GM12875 (cell line): Measurements from ENCODE around the gene WDR54.

Source experiments
- H3K4me3 ChIP-seq: one replicate; pipeline ENCODE4 v1.5.1; 2011; ENCODE audit warnings: low read depth, low read length, control low read depth
- TF ChIP-seq, protein P1 (sequence below): IDR thresholded peaks from 2 replicates; pipeline ENCODE4 v1.5.1; 2011; ENCODE audit warnings: low read depth, mild to moderate bottlenecking, control low read depth, inconsistent platforms, low read length, moderate library complexity, borderline replicate concordance; ENCODE audit not compliant: insufficient read depth

The WDR54 gene

DNA sequence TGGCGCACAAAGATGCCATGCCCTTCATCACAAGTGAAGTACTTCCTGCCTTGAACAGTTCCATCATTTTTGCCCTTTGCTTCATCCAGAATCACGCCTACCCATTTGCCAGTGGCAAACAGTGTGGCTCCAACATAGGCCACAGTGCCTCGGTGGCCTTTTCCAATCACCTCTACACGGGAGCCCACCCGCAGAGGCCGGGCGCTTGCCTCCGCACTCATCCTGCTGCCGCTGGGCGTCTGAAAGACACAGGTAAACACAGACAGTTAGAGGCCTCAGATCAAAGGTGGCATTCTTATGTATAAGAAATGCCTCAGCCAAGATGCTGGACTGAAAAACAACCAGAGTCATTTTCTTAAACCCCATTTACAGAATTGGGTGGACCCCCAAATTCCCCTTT, 43.5 kb upstream of the WDR54 start:
- H3K4me3 ChIP-seq, result no peak overlapping the region
- TF ChIP-seq, protein P1, sequence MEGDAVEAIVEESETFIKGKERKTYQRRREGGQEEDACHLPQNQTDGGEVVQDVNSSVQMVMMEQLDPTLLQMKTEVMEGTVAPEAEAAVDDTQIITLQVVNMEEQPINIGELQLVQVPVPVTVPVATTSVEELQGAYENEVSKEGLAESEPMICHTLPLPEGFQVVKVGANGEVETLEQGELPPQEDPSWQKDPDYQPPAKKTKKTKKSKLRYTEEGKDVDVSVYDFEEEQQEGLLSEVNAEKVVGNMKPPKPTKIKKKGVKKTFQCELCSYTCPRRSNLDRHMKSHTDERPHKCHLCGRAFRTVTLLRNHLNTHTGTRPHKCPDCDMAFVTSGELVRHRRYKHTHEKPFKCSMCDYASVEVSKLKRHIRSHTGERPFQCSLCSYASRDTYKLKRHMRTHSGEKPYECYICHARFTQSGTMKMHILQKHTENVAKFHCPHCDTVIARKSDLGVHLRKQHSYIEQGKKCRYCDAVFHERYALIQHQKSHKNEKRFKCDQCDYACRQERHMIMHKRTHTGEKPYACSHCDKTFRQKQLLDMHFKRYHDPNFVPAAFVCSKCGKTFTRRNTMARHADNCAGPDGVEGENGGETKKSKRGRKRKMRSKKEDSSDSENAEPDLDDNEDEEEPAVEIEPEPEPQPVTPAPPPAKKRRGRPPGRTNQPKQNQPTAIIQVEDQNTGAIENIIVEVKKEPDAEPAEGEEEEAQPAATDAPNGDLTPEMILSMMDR, result no peak

DNA sequence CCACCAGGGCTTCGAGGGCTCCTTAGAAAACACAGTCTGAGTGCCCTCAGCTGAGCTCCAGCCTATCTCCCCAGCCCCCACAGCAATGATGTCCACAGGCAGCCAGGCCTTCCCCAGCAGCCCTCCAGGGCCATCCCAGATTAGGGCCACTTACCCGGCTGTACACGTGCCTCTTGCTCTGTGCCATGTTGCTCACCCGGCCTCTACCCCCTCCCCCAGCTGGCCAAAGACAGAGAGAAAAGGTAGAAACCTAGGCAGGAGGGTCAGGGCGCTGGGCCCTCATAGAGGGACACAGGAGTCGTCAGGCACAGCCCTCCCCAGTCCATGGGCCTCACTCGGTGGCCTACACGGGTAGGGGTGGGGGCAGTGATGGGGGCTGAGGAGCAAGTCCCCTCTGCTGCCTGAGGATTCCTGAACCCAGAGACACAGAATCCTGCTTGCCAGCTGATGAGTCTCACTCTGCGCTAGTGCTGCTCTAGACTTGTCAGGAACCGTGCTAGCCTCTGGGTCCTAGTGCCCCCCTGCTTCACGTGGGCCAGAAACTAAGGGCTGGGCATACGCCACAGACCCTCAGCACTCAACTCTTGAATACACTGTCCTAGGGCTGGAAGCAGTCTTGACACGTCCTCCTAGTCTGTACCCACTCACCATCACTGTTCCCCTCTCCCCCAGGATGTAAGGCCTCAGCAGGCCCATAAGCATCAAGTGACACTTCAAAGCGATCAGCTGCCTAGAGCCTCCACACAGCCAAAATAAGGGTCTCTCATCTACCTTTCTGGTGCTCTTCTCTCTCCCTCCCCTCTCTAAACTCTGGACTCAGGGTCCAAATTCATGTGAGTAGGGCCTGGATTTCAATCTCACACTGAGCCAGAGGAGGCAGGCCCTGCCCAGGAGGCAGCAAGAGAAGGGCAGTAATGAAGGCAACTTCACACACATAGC, 41.4 kb upstream of the WDR54 start, which contains the start of gene DCTN1:
TSS of gene DCTN1 (minus strand) at position 461 of the 939 bp plus-strand sequence. CDS start at position 187, 274 bp downstream.
- no peak within 1 kb of the TSS for H3K4me3 ChIP-seq
- TF ChIP-seq, protein P1, result no peak

DNA sequence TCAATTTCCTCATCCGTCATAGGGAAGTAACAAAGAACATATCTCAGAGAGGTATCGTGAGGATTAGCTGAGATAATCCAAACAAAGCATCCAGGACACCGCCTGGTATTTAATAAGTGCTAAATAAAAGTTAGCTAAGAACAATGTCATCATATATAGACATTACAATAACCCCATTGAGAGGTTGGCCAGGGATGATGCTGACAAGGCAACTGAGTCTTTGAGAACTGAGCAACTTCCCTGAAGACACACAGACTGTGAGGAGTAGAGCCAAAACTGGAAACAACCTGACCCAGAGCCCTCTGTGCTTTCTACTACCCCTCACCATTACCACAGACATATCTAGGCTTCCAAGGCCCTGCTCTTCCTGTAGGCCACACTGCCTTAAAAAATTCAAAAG, 39.8 kb upstream of the WDR54 start:
- no peak overlapping the region for H3K4me3 ChIP-seq
- TF ChIP-seq, protein P1, result no peak

DNA sequence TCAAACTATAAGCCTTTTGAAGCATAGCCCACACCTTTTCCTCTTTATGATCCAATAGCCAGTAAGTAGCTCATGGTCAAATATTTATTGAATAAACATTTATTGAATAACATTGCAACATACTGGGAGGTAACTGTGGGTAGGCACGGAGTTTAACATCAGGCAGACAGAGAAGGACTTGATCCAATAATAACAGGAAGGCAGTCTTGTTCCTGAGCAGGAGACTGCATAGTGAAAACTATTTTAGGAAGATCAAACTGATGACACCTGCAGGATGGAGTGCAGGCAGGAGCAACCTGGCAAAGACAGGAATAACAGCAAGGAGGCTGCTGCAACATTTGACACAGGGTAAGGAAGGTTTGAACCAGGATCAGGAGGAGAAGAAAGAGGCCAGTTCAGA, 38.3 kb upstream of the WDR54 start:
- TF ChIP-seq, protein P1, result no peak
- H3K4me3 ChIP-seq, result no peak overlapping the region

DNA sequence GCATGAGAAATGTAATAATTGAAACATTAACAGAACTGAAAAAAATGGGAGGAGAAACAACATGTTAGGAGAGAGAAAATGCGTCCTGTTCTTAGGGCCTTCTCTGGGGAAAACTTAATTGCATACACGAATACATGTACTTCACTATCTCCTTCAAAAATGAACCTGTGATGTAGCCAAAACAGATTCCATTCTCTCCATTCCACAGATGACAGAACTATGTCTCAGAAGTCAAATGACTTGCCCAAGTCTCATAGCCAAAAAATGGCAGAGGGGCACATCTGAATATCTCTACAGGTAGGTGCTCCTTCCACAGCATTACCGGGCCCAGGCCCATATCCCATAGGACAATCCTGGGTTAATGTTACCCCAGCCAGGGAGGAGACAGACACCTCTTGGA, 37.5 kb upstream of the WDR54 start:
- no peak overlapping the region for H3K4me3 ChIP-seq
- TF ChIP-seq, protein P1, result no peak

DNA sequence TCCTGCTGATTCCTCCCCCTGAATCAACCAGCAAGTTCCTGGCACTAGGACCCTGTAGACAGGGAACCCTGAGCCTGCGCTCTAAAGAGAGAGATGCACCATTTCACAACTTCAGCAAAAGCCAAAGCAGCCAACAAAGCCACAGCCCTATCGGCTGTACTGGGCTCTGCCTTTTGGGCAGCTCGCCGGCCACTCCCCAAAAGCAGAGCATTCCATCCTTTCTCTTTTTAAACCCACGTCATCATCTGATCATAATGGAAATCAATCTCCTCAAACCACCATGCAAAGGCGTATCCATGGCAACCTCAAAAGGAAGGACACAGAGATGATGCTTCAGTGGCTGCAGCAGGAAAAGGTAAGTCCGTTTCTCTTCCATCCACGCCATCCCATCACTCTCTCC, 36.1 kb upstream of the WDR54 start:
- no peak overlapping the region for H3K4me3 ChIP-seq
- TF ChIP-seq, protein P1, result no peak

DNA sequence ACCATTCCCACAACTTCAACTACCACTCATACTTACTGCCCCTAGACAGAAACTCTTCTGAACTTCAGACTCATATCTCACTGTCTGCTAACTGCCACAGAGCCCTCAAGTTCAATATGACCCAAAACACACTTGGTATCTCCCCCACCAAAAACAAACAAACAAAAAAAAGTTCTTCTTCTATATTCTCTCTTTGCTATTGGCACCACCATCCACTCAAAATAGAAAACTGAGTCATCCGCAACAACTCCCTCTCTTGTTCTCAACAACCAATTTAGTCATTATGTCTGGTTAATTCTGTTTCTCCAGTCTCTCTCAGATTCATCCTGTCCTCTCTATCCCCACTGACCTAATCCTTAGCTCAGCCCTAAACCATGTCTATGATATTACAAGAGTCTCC, 34.2 kb upstream of the WDR54 start:
- no peak overlapping the region for H3K4me3 ChIP-seq
- TF ChIP-seq, protein P1, result no peak
